Natural killer cell (primary cell): ENCODE data around the gene PTPMT1. TPM values are rescaled to one million over a fixed set of nuclear protein-coding genes. Genes with fewer than 3 reads are reported as not detected.

Source experiments
- ATAC-seq, 3 donors: fragments of 150-1000 bp in 2 of 3; fragments of 200-7000 bp in 1 of 3; cut with Tn5 transposase; 1 replicate in 1 of 3; 2 replicates in 2 of 3; pipeline ENCODE4 v1.10.0; 2021; ENCODE audit warnings: mild to moderate bottlenecking in 2 of 3, moderate library complexity in 2 of 3
- DNase-seq, 2 donors: peaks; one replicate each; pipeline versions ENCODE4 v3.0.0 to v3.0.0-alpha.2; 2013 to 2021; ENCODE audit warnings: mixed read lengths in 1 of 2
- H3K27ac ChIP-seq: one replicate; pipeline ENCODE4 v1.5.1; 2013; ENCODE audit warnings: mild to moderate bottlenecking, low read length
- H3K27me3 ChIP-seq: one replicate; pipeline ENCODE4 v1.6.1; 2013; ENCODE audit warnings: low read length; ENCODE audit not compliant: control insufficient read depth, insufficient read depth
- H3K36me3 ChIP-seq: one replicate; pipeline ENCODE4 v1.6.1; 2013; ENCODE audit warnings: low read length; ENCODE audit not compliant: control insufficient read depth, insufficient read depth
- H3K4me1 ChIP-seq: one replicate; pipeline ENCODE4 v1.6.1; 2013; ENCODE audit warnings: low read length; ENCODE audit not compliant: control insufficient read depth, insufficient read depth
- H3K4me3 ChIP-seq: one replicate; pipeline ENCODE4 v1.5.1; 2013; ENCODE audit warnings: low read length
- H3K9me3 ChIP-seq: one replicate; pipeline ENCODE4 v1.6.1; 2013; ENCODE audit warnings: low read length; ENCODE audit not compliant: control insufficient read depth, insufficient read depth
- H3K27ac Mint-ChIP-seq, 2 donors: one replicate each; pipeline ENCODE4 v1.8.0; 2022; ENCODE audit warnings: mild to moderate bottlenecking in 2 of 2, mixed read lengths in 2 of 2, moderate library complexity in 1 of 2
- H3K27me3 Mint-ChIP-seq, 2 donors: one replicate each; pipeline ENCODE4 v1.8.0; 2022; ENCODE audit warnings: low read depth in 2 of 2, mixed read lengths in 2 of 2
- H3K36me3 Mint-ChIP-seq: one replicate; pipeline ENCODE4 v1.8.0; 2022; ENCODE audit warnings: mixed read lengths
- H3K4me1 Mint-ChIP-seq, 2 donors: one replicate each; pipeline ENCODE4 v1.8.0; 2022; ENCODE audit warnings: mixed read lengths in 2 of 2
- H3K4me3 Mint-ChIP-seq: one replicate; pipeline ENCODE4 v1.8.0; 2022; ENCODE audit warnings: mild to moderate bottlenecking, moderate library complexity, mixed read lengths
- H3K9me3 Mint-ChIP-seq, 2 donors: one replicate each; pipeline ENCODE4 v1.8.0; 2022; ENCODE audit warnings: mixed read lengths in 2 of 2
- WGBS: methylation state at CpG from one replicate; pipeline ENCODE4 v1.1.7; 2013; ENCODE audit warnings: missing lambda C conversion rate; ENCODE audit not compliant: insufficient coverage; 5-methylcytosine and 5-hydroxymethylcytosine counted together
- intact Hi-C: fragments of 100-400 bp; cut with micrococcal nuclease; formaldehyde crosslinking; loops from one replicate; pipeline ENCODE4 v1.14.2; 2022
- total RNA-seq, 4 donors: library from RNA; stranded (reverse); fragments of 120-200 nt in 1 of 4; gene quantifications; one replicate each; pipeline versions ENCODE4 v1.2.3 to v1.2.4, GENCODE V29; 2013 to 2022
- TF ChIP-seq, protein P1 (sequence below): fragments of 200-600 bp; IDR thresholded peaks from one replicate; pipeline ENCODE4 v1.8.0; 2022; ENCODE audit warnings: antibody characterized with exemption

The PTPMT1 gene
- total RNA-seq, 3 donors from 2014 or later (not counting 1 experiment from before 2014, with no cell fraction given): 19.4 to 28.6 (median 20.4) TPM

DNA sequence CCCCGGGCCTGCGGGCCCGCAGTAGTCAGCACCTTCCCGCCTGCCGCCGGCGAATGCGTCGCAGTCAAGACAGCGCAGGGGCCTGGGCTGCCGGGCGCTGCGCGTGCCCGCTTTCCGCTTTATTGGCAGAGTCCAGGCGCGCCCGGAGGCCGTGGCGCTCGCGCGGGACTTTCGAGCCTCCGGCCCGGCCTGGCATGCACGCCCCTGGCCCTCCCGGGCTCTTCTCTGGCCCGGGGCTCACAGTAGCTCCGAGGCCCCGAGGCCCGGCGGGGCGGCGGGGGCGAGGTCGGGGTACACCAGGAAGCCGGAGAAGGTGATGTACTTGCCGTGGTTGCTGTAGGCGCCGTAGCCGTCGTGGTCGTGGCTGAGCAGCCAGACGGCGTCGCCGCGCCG, 24.2 kb downstream of the PTPMT1 start:
- no peak overlapping the region for H3K27ac Mint-ChIP-seq
- Histone ChIP-seq H3K36me3 (peaks cover 4% of the 10 kb centered on the region), H3K27me3 (peaks cover 15% of the 10 kb centered on the region), H3K9me3 (no peaks in the 10 kb centered on the region), H3K4me1 (peaks cover 20% of the 10 kb centered on the region), H3K4me3 (no peak overlapping the region), H3K27ac (no peak overlapping the region)
- H3K9me3 Mint-ChIP-seq: no peaks in the 10 kb centered on the region
- no peak for ATAC-seq
- TF ChIP-seq, protein P1, sequence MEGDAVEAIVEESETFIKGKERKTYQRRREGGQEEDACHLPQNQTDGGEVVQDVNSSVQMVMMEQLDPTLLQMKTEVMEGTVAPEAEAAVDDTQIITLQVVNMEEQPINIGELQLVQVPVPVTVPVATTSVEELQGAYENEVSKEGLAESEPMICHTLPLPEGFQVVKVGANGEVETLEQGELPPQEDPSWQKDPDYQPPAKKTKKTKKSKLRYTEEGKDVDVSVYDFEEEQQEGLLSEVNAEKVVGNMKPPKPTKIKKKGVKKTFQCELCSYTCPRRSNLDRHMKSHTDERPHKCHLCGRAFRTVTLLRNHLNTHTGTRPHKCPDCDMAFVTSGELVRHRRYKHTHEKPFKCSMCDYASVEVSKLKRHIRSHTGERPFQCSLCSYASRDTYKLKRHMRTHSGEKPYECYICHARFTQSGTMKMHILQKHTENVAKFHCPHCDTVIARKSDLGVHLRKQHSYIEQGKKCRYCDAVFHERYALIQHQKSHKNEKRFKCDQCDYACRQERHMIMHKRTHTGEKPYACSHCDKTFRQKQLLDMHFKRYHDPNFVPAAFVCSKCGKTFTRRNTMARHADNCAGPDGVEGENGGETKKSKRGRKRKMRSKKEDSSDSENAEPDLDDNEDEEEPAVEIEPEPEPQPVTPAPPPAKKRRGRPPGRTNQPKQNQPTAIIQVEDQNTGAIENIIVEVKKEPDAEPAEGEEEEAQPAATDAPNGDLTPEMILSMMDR: no peak
- H3K27me3 Mint-ChIP-seq: peaks cover 4 to 19% of the 10 kb centered on the region in 2 donors
- no peaks in the 10 kb centered on the region for H3K36me3 Mint-ChIP-seq
- 94% methylated on average over 51 of the region's 51 CpGs for WGBS
- DNase-seq: no peak
- no peaks in the 10 kb centered on the region for H3K4me1 Mint-ChIP-seq
- no peak overlapping the region for H3K4me3 Mint-ChIP-seq
- intact Hi-C loops: no loop called here

GRCh38 chr11:47589977-47590861, 24.8 kb downstream of the PTPMT1 start:
- Mint-ChIP-seq H3K4me3 (no peak overlapping the region), H3K27me3 (peaks cover 11 to 21% of the 10 kb centered on the region in 2 donors), H3K27ac (no peak overlapping the region), H3K4me1 (no peaks in the 10 kb centered on the region), H3K36me3 (no peaks in the 10 kb centered on the region), H3K9me3 (no peaks in the 10 kb centered on the region)
- no peaks in the 10 kb centered on the region for H3K36me3 ChIP-seq
- H3K4me3 ChIP-seq: no peak overlapping the region
- ATAC-seq (no peak), DNase-seq (no peak)
- peaks cover 15% of the 10 kb centered on the region for H3K27me3 ChIP-seq
- TF ChIP-seq, protein P1: no peak
- H3K9me3 ChIP-seq: no peaks in the 10 kb centered on the region
- H3K27ac ChIP-seq: no peak overlapping the region
- H3K4me1 ChIP-seq: peaks cover 20% of the 10 kb centered on the region
- intact Hi-C loops: no loop called here
- 96% methylated on average over 122 of the region's 122 CpGs for WGBS

DNA sequence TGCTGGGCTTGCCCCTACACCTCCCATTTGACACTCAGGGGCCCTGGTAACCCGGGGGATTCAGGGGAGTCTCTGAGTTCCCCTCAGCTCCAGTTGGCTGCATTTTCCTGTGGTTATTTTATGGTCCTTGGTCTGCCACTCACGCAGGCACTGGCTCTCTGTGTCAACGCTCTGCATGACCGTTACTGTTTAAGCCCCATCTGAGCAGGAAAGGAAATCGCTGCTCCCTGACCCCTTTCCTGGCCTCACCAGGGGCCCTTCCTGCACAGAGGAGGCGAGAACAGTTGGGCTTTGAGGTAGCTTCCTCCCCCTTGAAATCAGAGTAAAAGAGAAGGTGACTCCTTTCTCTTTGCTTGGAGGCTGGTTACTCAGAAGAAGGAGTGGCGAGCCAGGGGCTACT, 26.4 kb downstream of the PTPMT1 start:
- Histone ChIP-seq H3K4me1 (peaks cover 20% of the 10 kb centered on the region), H3K9me3 (no peaks in the 10 kb centered on the region), H3K36me3 (no peaks in the 10 kb centered on the region), H3K27me3 (peaks cover 15% of the 10 kb centered on the region), H3K4me3 (no peak overlapping the region), H3K27ac (no peak overlapping the region)
- intact Hi-C loops: no loop called here
- TF ChIP-seq, protein P1: no peak
- H3K4me1 Mint-ChIP-seq: no peaks in the 10 kb centered on the region
- no peaks in the 10 kb centered on the region for H3K9me3 Mint-ChIP-seq
- DNase-seq (no peak), ATAC-seq (peak in 1 of 3 donors; percentile 24)
- WGBS: 13% methylated on average over 7 of the region's 7 CpGs
- H3K36me3 Mint-ChIP-seq: no peaks in the 10 kb centered on the region
- no peak overlapping the region for H3K4me3 Mint-ChIP-seq
- H3K27me3 Mint-ChIP-seq: peaks cover 19 to 29% of the 10 kb centered on the region in 2 donors
- H3K27ac Mint-ChIP-seq: no peak overlapping the region
